SKM-1 treated with dmso at 0.1 percent for 144 hours (cell line): ENCODE data around the gene SLC24A4.

Source experiments
- DNase-seq: peaks from one replicate; lab custom pipeline; 2025; ENCODE audit not compliant: unreplicated experiment; lab: John Stamatoyannopoulos, UW

SLC24A4 gene

DNA sequence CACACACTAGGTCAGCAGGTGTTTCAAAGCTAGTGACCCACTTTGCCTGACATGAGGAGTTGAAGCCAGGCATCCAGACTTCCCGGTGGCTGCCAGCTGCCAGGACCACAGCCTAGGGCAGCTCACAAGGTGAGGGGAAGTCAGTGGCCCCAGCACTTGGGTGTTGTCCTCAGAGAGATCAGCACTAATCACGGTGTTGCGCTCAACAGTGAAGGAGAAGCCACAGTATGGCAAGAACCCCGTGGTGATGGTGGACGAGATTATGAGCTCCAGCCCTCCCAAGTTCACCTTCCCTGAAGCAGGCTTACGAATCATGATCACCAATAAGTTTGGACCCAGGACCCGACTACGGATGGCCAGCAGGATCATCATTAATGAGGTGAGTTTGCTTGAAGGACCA lies 130.7 kb downstream of the SLC24A4 start:
- no peak for DNase-seq

GRCh38 chr14:92455231-92455630 lies 132.3 kb downstream of the SLC24A4 start:
- DNase-seq: no peak

DNA sequence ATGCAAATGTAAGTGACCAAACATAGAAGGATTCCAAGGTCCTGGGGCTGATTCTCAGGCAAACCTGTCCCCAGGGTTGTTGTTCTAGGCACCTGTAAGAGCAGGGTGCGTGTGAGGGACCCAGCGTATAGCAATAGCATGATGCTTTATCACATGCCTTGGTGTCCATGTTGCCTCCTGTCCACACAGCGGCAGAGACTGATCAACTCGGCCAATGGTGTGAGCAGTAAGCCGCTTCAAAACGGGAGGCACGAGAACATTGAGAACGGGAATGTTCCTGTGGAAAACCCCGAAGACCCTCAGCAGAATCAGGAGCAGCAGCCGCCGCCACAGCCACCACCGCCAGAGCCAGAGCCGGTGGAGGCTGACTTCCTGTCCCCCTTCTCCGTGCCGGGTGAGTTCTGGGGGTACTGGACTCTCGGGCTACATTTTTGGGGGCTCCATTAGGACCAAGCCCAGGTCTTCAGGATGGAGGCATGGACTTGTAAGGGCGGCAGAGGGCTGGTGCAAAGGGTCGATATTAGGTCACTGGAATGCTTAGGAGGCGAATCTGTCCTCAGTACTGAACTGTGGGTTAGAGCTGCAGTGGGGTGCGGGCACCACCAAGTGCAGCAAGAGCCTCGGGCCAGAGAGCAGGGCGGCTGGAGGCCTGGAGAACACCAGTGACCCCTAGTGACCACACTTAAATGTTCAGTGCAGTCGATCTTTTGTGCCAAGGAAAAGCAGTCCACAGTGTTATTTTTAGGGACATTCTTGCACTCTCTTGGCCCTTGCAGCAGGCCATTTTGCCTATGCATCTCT lies 133.4 kb downstream of the SLC24A4 start:
- peak; percentile 59 for DNase-seq

DNA sequence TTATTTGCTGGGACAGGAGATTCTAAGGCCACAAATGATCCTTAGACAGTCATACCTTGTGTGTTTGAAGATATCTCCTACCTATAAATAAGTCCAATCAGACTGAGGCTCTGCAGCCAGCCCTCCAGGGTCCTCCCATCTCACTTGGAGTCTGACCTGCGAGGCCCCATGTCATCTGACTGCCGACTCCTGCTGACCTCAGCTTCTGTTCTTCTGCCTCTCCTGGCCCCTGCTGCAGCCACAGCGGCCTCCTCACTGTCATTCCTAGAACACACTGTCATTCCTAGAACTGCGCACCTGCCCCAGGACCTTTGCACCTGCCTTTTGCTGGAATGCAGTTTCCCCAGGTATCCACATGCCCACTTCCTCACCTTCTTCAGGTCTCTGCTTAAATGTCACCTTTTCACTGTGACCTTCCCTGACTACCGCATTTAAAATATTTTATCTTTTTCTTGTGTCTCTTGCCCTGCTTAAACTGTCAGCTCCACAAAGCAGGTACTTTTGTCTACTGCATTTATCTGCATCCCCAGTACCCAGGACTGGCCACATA lies 134.1 kb downstream of the SLC24A4 start:
- no peak for DNase-seq

DNA sequence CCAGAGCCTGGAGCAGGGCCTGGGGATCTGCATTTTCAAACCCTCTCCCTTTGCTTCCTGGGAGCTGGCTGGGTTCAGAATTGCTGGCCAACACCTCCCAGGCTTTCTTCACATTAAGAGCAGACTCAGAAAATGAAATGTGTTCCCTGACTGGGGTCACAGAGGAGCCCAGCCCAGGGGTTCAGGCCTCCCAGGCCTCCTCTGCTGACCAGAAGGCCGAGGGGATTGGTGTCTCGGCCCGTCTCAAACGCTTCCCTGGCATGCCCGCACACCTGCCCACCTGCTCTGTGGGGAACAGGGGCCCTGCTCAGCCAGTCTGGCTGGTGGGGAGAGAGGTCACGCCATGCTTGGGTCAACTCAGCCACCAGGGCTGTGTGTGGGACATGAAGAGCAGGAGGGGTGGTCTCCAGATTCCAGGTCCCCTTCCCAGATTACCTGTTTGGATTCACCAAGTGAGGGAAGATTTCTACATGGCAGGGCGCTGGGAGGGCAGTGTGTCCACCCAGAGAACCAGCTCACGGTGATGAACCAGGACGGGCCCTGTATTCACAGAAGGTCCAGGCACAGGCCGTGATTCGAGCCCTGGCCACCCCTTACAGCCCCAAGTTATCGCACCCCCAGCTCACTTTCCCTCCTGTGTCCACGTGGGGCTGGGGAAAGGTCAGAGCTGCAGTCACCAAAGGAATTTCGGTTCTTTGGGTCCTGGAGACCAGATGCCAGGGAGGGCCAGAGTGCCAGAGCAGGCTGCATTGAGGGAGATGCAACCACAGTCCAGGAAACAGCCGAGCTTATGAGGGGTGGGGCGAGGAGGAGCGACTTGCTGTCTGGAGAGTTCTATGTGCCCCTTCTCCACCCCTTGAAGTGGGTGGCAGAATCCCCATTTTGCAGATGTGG lies 135.4 kb downstream of the SLC24A4 start:
- no peak for DNase-seq

DNA sequence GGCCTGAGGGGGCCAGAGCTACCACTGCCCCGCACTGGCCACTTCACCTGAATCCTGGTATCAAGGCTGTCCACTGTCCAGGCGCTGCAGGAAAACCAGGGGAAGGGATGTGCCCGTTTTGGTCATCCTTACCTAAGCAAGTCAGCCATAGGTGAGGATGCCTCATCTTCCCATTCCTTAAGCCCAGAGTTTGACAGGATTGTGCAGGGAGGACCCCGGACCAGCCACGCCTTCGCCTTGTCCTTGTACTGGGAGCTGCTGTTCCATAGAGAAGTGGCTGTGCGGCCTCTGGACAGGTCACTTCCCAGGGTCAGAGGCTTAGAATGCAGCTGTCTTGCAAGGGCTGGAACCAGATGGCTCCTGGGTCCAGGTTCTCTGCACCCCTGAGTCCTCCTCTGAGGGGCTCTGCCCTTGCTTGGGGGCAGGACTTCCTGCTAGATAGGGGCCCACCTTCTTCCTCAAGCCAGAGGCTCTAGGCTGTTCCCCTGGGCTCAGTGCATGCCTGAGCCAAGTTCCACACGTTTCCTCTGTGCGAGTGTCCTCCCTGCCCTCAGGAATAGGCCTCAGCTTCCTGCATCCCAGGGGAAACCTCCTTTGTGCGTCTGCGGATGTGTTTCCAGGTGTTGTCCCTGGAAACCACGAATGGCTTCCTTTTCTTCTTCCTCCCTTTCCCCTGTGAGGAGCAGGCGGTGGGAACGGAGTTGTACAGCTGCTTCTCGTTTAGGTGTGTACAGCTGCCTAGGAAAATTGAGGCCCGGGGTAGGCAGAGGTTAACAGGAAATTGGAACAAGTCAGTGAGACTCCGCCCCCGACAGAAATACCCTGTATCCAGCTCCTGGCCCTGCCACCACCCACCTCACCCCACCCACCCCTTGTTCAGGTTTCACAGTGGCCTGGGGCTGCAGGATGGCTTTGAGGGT lies 136.3 kb downstream of the SLC24A4 start:
- no peak for DNase-seq

DNA sequence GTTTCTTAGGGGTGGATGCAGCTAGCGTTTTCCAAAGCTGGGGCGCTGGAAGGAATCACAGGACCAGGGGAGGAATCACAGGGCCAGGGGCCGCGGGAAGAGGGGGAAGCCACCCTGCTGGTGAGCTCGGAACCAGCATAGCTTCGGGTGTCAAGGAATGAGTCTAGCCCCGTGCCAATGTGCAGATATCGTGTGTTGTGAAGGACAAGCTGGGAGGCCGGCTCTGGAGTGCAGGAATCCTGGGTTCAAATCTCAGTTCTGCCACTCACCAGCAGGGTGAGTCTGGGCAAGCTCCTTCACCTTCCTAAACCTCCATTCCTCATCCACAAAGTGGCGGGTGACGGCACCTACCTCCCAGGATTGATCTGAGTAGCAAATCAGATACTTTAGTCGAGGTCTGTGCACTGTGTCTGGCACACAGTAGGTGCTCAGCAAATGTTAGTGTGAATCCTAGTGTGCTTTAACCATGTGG lies 137.0 kb downstream of the SLC24A4 start:
- DNase-seq: no peak

DNA sequence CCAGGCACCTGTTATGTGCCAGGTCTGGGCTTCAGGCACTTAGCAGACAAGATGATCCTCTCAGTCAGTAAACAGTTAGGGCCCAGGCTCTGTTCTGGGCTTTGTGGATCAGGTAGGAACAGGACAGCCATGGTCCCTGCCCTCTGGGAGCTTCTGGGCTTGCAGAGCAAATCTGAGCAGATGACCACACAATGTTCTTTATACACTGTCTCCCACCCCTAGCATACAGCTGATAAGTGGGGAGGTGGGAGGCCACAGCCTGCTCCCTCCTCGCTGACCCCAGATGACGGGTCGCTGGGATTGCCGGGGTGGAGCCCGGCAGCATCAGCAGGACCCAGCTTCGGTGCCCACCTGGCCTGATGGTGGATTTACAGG lies 137.6 kb downstream of the SLC24A4 start:
- DNase-seq: no peak

DNA sequence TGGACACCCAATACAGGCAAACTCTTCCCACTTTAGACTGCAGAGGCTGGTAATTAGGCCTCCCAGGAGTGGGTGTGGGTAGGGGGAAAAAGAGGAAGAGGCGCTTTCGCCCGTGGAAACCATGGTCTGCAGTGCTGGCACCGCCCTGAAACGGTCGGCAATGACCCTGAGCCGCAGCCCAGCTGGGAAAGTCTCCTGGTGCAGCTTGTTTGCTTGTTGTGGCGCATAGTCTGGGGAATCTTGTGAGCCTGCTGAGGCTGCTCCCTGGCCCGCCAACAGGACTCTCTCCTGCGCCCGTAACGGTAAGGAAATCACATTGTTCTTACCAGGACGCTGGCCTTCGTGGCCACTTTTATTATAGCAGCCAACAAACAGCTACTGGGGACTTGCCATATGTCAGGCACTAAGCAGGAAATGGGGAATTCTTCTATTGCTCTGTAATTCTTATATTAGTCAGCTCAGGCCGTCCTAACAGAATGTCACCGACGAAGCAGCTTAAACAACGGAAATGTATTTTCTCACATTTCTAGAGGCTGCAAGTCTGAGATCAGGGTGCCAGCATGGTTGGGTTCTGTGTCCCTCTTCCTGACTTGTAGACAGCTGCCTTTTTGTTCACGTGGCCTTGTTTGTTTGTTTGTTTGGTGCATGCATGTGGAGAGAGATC lies 138.1 kb downstream of the SLC24A4 start:
- no peak for DNase-seq

GRCh38 chr14:92461891-92462290 lies 138.9 kb downstream of the SLC24A4 start:
- no peak for DNase-seq

GRCh38 chr14:92462568-92462967 lies 139.6 kb downstream of the SLC24A4 start:
- no peak for DNase-seq

GRCh38 chr14:92463141-92463540 lies 140.2 kb downstream of the SLC24A4 start:
- DNase-seq: no peak

DNA sequence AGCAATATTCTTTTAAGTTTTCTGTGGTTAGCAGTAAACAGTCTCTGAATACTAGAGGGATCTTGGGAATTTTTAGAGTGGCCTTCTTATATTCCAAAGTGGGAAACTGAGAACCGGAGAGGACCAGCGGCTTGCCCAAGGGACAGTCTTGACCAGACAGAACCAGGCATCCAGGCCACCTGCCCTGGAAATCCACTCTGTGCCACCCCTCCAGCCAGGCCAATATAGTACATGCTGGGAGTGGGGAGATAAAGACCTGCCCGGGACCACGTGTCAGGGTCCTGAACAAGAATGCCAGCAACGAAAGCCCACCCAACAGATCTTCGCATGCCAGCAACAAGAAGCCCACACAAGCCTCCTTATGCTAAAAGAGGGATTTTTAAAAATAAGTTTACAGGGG lies 141.2 kb downstream of the SLC24A4 start:
- DNase-seq: no peak

DNA sequence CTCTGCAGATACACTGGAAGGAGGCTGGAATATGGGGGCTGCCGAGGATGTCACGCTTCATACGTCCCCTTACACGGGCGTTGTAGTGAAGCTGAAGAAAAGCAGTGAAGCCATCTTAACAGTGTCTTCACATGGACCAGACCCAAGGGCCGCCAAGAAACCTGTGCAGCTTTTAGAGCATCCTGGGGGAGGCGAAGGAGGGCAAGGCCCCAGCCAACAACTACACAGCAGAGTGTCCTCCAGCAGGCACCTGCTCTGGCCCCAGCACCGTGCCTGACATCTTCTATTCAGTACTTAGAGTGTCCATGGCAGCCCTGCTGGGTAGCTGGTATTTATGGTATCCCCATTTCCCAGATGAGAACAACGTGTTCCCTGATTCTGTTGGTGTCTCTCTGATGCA lies 141.8 kb downstream of the SLC24A4 start:
- no peak for DNase-seq

GRCh38 chr14:92465353-92466055 lies 142.5 kb downstream of the SLC24A4 start:
- DNase-seq: no peak

DNA sequence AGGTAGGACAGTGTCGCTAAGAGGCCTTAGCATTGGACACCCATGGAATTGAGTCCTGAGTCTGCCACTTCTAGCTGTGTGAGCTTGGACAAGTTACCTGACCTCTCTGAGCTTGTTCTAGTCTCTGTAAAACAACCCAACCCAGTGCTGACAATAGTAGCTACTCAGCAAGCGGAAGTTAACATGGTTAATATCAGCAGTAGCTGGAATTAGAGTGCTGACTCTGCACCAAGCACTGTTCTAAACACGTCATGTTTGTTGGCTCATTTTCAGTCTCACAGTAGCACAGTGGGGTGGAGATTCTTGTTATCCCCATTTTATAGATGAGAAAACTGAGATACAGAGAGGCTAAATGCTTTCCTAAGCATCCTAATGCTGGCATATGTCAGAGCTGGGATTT lies 143.1 kb downstream of the SLC24A4 start:
- DNase-seq: no peak

- no peak for DNase-seq
These were observed 146.6 kb downstream of the SLC24A4 start for GRCh38 chr14:92469515-92469914.

DNA sequence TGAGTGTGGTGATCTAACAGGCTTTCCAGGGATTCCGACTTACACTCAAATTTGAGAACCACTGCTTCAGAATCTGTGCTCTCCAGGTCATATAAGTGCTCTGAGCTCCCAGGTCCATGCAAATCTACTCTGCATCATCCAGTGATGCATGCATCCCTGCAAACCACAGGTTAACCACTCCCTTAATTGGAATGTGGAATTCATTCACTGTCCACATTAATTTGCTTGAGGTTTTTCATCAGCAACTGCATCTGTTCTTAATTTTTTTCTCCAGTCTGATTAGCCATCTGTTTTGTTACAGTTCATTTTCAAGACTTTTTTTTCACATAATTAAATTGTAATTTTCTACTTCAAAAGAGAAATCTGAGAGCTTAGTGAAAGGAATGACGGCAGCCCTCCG lies 147.2 kb downstream of the SLC24A4 start:
- DNase-seq: no peak

GRCh38 chr14:92470811-92471210 lies 147.8 kb downstream of the SLC24A4 start:
- no peak for DNase-seq

DNA sequence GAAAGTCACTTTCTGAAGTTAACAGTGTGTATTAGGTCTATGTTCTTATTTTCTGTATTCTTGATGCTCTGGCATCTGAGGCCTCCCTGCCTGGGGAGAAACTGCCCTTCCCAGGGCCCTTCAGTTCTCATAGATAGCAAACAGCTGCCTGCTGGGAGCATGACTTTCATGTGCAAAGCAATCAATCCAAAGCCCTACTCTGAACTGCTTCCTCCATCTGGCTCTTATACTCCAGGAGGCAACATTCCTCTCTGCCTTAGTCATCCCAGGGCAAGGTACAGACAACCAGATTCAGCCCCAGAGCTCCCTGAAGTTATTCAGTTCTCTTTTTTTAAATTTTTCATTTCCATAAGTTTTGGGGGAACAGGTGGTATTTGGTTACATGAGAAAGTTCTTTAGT lies 149.0 kb downstream of the SLC24A4 start:
- no peak for DNase-seq
